ENCODE measurements around the gene CEBPG.

Gene CEBPG

DNA sequence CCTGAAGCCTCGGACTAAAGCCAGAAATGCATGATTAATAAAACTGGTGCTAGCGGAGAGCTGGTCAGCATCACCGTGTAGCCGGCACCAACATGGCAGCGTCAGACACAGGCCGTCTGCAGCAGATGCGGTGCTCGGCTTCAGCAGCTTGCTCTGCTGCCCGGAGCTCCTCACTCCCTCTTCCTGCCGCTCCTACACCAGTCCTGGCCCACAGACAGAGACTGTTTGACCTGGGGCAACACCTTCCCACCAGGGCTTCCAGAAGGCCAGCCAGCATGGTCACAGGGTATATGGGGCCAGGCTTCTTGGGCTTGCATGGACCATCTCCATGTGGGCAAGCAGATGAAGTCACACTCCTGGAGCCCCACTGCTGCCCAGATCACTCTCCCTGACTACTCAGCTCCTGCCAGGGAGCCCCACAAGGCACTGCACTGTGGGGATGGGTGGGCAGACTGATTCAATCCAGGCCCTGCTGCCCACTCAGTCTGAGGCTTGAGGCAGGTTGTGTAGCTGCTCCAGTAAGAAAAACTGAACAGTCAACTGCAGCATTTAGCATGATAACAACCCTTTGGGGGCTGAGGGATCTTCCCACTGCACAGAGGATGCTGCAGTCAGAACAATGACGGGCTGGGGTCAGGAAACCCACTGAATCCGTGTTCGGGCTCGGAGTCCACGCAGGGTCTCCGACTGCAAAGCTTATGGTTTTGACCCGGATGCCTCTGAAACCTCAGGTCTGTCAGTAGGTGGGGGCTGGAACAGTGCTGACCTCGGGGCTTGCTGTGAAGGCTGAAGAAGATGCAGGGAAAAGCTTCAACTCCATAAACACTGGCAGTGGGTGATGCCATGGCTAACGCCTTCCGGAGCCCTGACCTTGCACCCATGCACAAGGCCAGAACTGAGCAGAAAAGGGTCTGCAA is 45.6 kb downstream of the CEBPG start:
- no peak overlapping the region for H3K4me3 ChIP-seq (ENCODE audit: low read depth, low read length)
- no peak for TF ChIP-seq CTCF (IDR thresholded peaks at IDR 0.05; ENCODE audit: control insufficient read depth, extremely low read depth, insufficient read depth)
- DNase-seq (ENCODE audit: low read depth) = no peak

DNA sequence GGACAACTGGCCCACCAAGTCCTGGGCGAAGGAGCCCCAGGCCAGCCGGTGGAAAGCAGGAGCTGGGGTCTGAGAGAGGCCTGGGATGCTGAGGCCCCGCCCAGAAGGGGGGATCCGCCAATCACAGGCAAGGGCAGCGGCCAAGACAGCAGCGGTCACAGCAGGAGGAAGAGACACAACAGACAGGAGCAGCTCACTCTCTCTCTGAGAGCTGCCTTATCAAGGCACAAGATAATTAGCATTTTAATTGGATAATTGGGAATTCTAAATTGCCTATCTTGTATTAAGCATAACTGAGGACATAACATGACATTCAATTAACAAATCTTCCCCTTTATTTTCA is 46.2 kb downstream of the CEBPG start:
- TF ChIP-seq CTCF (IDR thresholded peaks at IDR 0.05; ENCODE audit: control insufficient read depth, extremely low read depth, insufficient read depth) = no peak
- no peak overlapping the region for H3K4me3 ChIP-seq (ENCODE audit: low read depth, low read length)
- no peak for DNase-seq (ENCODE audit: low read depth)

- no peak for TF ChIP-seq CTCF (IDR thresholded peaks at IDR 0.05; ENCODE audit: control insufficient read depth, extremely low read depth, insufficient read depth)
- DNase-seq (ENCODE audit: low read depth) = no peak
- H3K4me3 ChIP-seq (ENCODE audit: low read depth, low read length) = no peak overlapping the region
Measured at GRCh38 chr19:33420821-33421220, 47.3 kb downstream of the CEBPG start.

DNA sequence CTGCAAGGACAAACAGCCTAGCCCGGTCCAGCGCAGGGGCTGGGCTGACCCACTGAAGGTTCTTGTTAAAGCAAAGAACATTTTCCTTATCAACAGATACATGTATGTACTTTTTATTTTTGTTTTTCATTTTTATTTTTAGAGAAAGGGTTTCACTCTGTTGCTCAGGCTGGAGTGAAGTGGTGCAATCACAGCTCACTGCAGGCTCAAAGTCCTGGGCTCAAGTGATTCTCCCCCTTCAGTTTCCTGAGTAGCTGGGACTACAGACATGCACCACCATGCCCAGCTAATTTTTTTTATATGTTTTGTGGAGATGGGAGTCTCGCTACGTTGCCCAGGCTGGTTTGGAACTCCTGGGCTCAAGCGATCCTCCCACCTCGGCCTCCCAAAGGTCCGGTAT is 47.9 kb downstream of the CEBPG start:
- DNase-seq (ENCODE audit: low read depth) = no peak
- no peak overlapping the region for H3K4me3 ChIP-seq (ENCODE audit: low read depth, low read length)
- TF ChIP-seq CTCF (IDR thresholded peaks at IDR 0.05; ENCODE audit: control insufficient read depth, extremely low read depth, insufficient read depth) = no peak

- no peak for DNase-seq (ENCODE audit: low read depth)
- H3K4me3 ChIP-seq (ENCODE audit: low read depth, low read length) = no peak overlapping the region
- TF ChIP-seq CTCF (IDR thresholded peaks at IDR 0.05; ENCODE audit: control insufficient read depth, extremely low read depth, insufficient read depth) = no peak
Measured at GRCh38 chr19:33422369-33423180, 49.1 kb downstream of the CEBPG start.

- TF ChIP-seq CTCF (IDR thresholded peaks at IDR 0.05; ENCODE audit: control insufficient read depth, extremely low read depth, insufficient read depth) = no peak
Measured at GRCh38 chr19:33424181-33424580, 50.7 kb downstream of the CEBPG start.

More at GRCh38 chr19:33424181-33424580, 50.7 kb downstream of the CEBPG start:
- DNase-seq (ENCODE audit: low read depth) = no peak
- H3K4me3 ChIP-seq (ENCODE audit: low read depth, low read length) = no peak overlapping the region
